GM21723 (cell line): ENCODE measurements around the gene CST9L.
"Not testable (repeated sequence)": the region's sequence is repeated elsewhere in the genome, so short reads cannot be mapped to it uniquely, and the experiment has no call there.

Experiments used
- ATAC-seq: cut with Tn5 transposase; IDR thresholded peaks from one replicate; pipeline ENCODE4 v1.9.1; 2021; ENCODE audit warnings: mild to moderate bottlenecking, moderate library complexity; ENCODE audit not compliant: unreplicated experiment

The CST9L gene

GRCh38 chr20:23586735-23587525 is 18.6 kb upstream of the CST9L start:
- no peak for ATAC-seq

GRCh38 chr20:23585808-23586734 is 17.8 kb upstream of the CST9L start:
- ATAC-seq: no peak

- no peak for ATAC-seq
These were observed 17.1 kb upstream of the CST9L start for GRCh38 chr20:23585449-23585807.

- ATAC-seq: no peak
These were observed 16.3 kb upstream of the CST9L start for GRCh38 chr20:23584434-23585199.

GRCh38 chr20:23583526-23583925 is 15.2 kb upstream of the CST9L start:
- no peak for ATAC-seq

GRCh38 chr20:23582293-23582692 is 14.0 kb upstream of the CST9L start:
- no peak for ATAC-seq

GRCh38 chr20:23581833-23582232 is 13.5 kb upstream of the CST9L start:
- not testable (repeated sequence) for ATAC-seq

GRCh38 chr20:23574977-23575376 is 6.7 kb upstream of the CST9L start:
- no peak for ATAC-seq

- ATAC-seq: no peak
These were observed 2.0 kb upstream of the CST9L start for GRCh38 chr20:23570178-23570760.

- no peak for ATAC-seq
These were observed 1.3 kb upstream of the CST9L start for GRCh38 chr20:23569570-23569969.

GRCh38 chr20:23568971-23569330 is 667 bp upstream of the CST9L start:
- ATAC-seq: no peak

- no peak for ATAC-seq
These were observed 1.9 kb downstream of the CST9L start for GRCh38 chr20:23566199-23566932.

GRCh38 chr20:23565503-23566045 is 2.7 kb downstream of the CST9L start:
- no peak for ATAC-seq

GRCh38 chr20:23564927-23565326 is 3.4 kb downstream of the CST9L start:
- no peak for ATAC-seq

GRCh38 chr20:23562721-23563342 is 5.5 kb downstream of the CST9L start:
- ATAC-seq: no peak

- ATAC-seq: no peak
These were observed 13.9 kb downstream of the CST9L start for GRCh38 chr20:23554401-23554800.

- no peak for ATAC-seq
These were observed 16.5 kb downstream of the CST9L start for GRCh38 chr20:23551786-23552185.

GRCh38 chr20:23551383-23551782 is 16.9 kb downstream of the CST9L start:
- ATAC-seq: no peak

- no peak for ATAC-seq
These were observed 18.1 kb downstream of the CST9L start for GRCh38 chr20:23550227-23550626.

- ATAC-seq: no peak
These were observed 19.9 kb downstream of the CST9L start for GRCh38 chr20:23548408-23548807.
